GM12878 (cell line): ENCODE data around the gene KIAA1671. TPM values are rescaled to one million over a fixed set of nuclear protein-coding genes. Genes with fewer than 3 reads are reported as not detected.

Experiments
- ATAC-seq: fragments of 200-7000 bp; cut with Tn5 transposase; 3 replicates; pipeline ENCODE4 v1.9.1; 2020; ENCODE audit warnings: mild to moderate bottlenecking, moderate library complexity
- BruUV-seq: library from RNA; stranded (reverse); fragments of 400-500 nt; replicated peaks from 2 replicates; lab custom pipeline; 2021; lab: Mats Ljungman, UMichigan
- CTCF ChIA-PET: fragments of 300-600 bp; sonication (Branson Sonifier 250); formaldehyde crosslinking; extraction: SDS; loops from one replicate; lab custom pipeline; 2021; ENCODE audit warnings: inconsistent platforms; lab: Yijun Ruan, JAX
- POLR2A ChIA-PET: fragments of 350-600 bp; formaldehyde crosslinking; extraction: SDS; loops from one replicate; lab custom pipeline; 2021; ENCODE audit warnings: inconsistent platforms; lab: Charles Lee
- RAD21 ChIA-PET: fragments of 300-600 bp; sonication (Branson Sonifier 250); formaldehyde crosslinking; loops from one replicate; lab custom pipeline; 2023; ENCODE audit warnings: antibody characterized with exemption; ENCODE audit not compliant: unreplicated experiment; lab: Charles Lee
- SMC1A ChIA-PET: fragments of 300-600 bp; sonication (Branson Sonifier 250); formaldehyde crosslinking; loops from one replicate; lab custom pipeline; 2023; ENCODE audit not compliant: unreplicated experiment, uncharacterized antibody; lab: Charles Lee
- DNase-seq: peaks from one replicate; pipeline ENCODE4 v3.0.0-alpha.2; 2011; ENCODE audit warnings: low read depth, low spot score
- FAIRE-seq: peaks from 3 replicates; lab custom pipeline; 2011; peaks lifted over from hg19 to GRCh38; lab: Jason Lieb, UNC
- H2AFZ ChIP-seq: 2 replicates; pipeline ENCODE4 v1.6.0; 2011; ENCODE audit warnings: low read depth, low read length, control low read depth; ENCODE audit not compliant: control insufficient read depth
- H3K27ac ChIP-seq: 2 replicates; pipeline ENCODE4 v1.5.1; 2011; ENCODE audit warnings: control low read depth; ENCODE audit not compliant: control insufficient read depth, insufficient read depth
- H3K27me3 ChIP-seq, 2 experiments: replicated peaks in 1 of 2; 2 replicates each; pipeline versions ENCODE4 v1.6.0 to v1.6.1; 2011; ENCODE audit warnings: low read length in 1 of 2; ENCODE audit not compliant: control insufficient read depth in 2 of 2, insufficient read depth in 2 of 2
- H3K36me3 ChIP-seq, 2 experiments: 2 replicates each; pipeline ENCODE4 v1.5.1; 2011; ENCODE audit warnings: low read length in 1 of 2; ENCODE audit not compliant: control insufficient read depth in 2 of 2, insufficient read depth in 2 of 2
- H3K4me1 ChIP-seq: 2 replicates; pipeline ENCODE4 v1.6.1; 2011; ENCODE audit warnings: mild to moderate bottlenecking, low read length, moderate library complexity, mixed read lengths; ENCODE audit not compliant: control insufficient read depth, insufficient read depth
- H3K4me2 ChIP-seq: 2 replicates; pipeline ENCODE4 v1.6.0; 2011; ENCODE audit warnings: control low read depth; ENCODE audit not compliant: control insufficient read depth, insufficient read depth
- H3K4me3 ChIP-seq: fragments of 200-600 bp; sonication (generic); 2 replicates; pipeline ENCODE4 v1.5.1; 2016
- H3K79me2 ChIP-seq: 2 replicates; pipeline ENCODE4 v1.6.0; 2011; ENCODE audit warnings: low read length; ENCODE audit not compliant: control insufficient read depth, insufficient read depth
- H3K9ac ChIP-seq: 2 replicates; pipeline ENCODE4 v1.8.0; 2011; ENCODE audit warnings: low read length, control low read depth, mixed read lengths; ENCODE audit not compliant: control insufficient read depth, insufficient read depth
- H3K9me3 ChIP-seq: replicated peaks from 3 replicates; pipeline ENCODE4 v1.5.1; 2011; ENCODE audit warnings: mild to moderate bottlenecking, low read length; ENCODE audit not compliant: control insufficient read depth, insufficient read depth
- H4K20me1 ChIP-seq: 2 replicates; pipeline ENCODE4 v1.6.0; 2011; ENCODE audit not compliant: control insufficient read depth, insufficient read depth
- ASH2L ChIP-seq: fragments of 300-600, 200-600 bp; sonication (generic); IDR thresholded peaks from 2 replicates; pipeline ENCODE4 v1.6.1; 2017; ENCODE audit warnings: low read depth, mild to moderate bottlenecking, borderline replicate concordance
- BHLHE40 ChIP-seq, 2 experiments: fragments of 450-650 bp in 1 of 2; IDR thresholded peaks; 2 replicates each; pipeline ENCODE4 v1.6.1; 2011 to 2017; ENCODE audit warnings: low read depth in 2 of 2, borderline replicate concordance in 1 of 2, improper control_type of control experiment in 1 of 2, low read length in 1 of 2, mild to moderate bottlenecking in 1 of 2
- CREM ChIP-seq: IDR thresholded peaks from 2 replicates; pipeline ENCODE4 v1.6.1; 2014; ENCODE audit warnings: antibody characterized with exemption, low read depth
- ESRRA ChIP-seq: IDR thresholded peaks from 2 replicates; pipeline ENCODE4 v1.6.1; 2012; ENCODE audit warnings: mild to moderate bottlenecking, low read length, improper control_type of control experiment
- HDAC6 ChIP-seq: fragments of 200-600 bp; sonication (generic); IDR thresholded peaks from one replicate; pipeline ENCODE4 v1.8.0; 2017; ENCODE audit warnings: antibody characterized with exemption; ENCODE audit not compliant: unreplicated experiment
- KAT2A ChIP-seq: conservative IDR thresholded peaks from 2 replicates; pipeline ENCODE4 v1.6.1; 2011; ENCODE audit warnings: low read depth, low read length; ENCODE audit not compliant: control insufficient read depth
- KLF5 ChIP-seq: fragments of 450-650 bp; IDR thresholded peaks from 2 replicates; pipeline ENCODE4 v1.6.1; 2014; ENCODE audit warnings: mild to moderate bottlenecking; ENCODE audit not compliant: partially characterized antibody
- NFYA ChIP-seq: IDR thresholded peaks from 2 replicates; pipeline ENCODE4 v1.6.1; 2011; ENCODE audit warnings: low read depth, mild to moderate bottlenecking, low read length, improper control_type of control experiment, borderline replicate concordance
- NR2C2 ChIP-seq: IDR thresholded peaks from 2 replicates; pipeline ENCODE4 v1.6.1; 2011; ENCODE audit warnings: borderline replicate concordance, low read depth; ENCODE audit not compliant: control insufficient read depth, insufficient read length
- PAX5 ChIP-seq: IDR thresholded peaks from 2 replicates; pipeline ENCODE4 v1.6.1; 2011; ENCODE audit warnings: low read depth, low read length, borderline replicate concordance
- POU2F2 ChIP-seq: IDR thresholded peaks from 3 replicates; pipeline ENCODE4 v1.6.1; 2011; ENCODE audit warnings: low read depth, mild to moderate bottlenecking, low read length, borderline replicate concordance
- RAD21 ChIP-seq: IDR thresholded peaks from 2 replicates; pipeline ENCODE4 v1.6.1; 2011; ENCODE audit warnings: mild to moderate bottlenecking, low read depth, low read length, moderate library complexity; ENCODE audit not compliant: insufficient read depth
- RAD51 ChIP-seq: fragments of 450-650 bp; IDR thresholded peaks from 2 replicates; pipeline ENCODE4 v1.6.1; 2016; ENCODE audit warnings: moderate library complexity, mild to moderate bottlenecking, inconsistent platforms
- SRF ChIP-seq, 2 experiments: IDR thresholded peaks; 2 replicates each; pipeline ENCODE4 v1.6.1; 2011; ENCODE audit warnings: low read depth in 2 of 2, low read length in 2 of 2, mild to moderate bottlenecking in 1 of 2, moderate library complexity in 1 of 2
- ZNF24 ChIP-seq: fragments of 450-650 bp; IDR thresholded peaks from 2 replicates; pipeline ENCODE4 v1.6.1; 2017; ENCODE audit warnings: antibody characterized with exemption, mild to moderate bottlenecking
- WGBS: methylation state at CpG from one replicate; pipeline ENCODE4 v1.1.6; 2016; ENCODE audit warnings: low lambda C conversion rate; ENCODE audit not compliant: insufficient replicate concordance, insufficient coverage; ENCODE audit errors: missing lambda C conversion rate; 5-methylcytosine and 5-hydroxymethylcytosine counted together
- in situ Hi-C: fragments of 300-500 bp; cut with MboI; formaldehyde crosslinking; loops from 9 replicates; pipeline ENCODE4 v1.14.3; 2018; ENCODE audit warnings: mixed read lengths
- intact Hi-C: fragments of 100-400 bp; cut with micrococcal nuclease; formaldehyde crosslinking; loops from one replicate; pipeline ENCODE4 v1.14.2; 2022; ENCODE audit not compliant: unreplicated experiment
- polyA plus RNA-seq, 11 experiments: library from polyadenylated mRNA; depleted of rRNA in 4 of 11; unstranded in 6 of 11; stranded (reverse) in 5 of 11; fragments of >200 nt; fragmentation: Nextera tagmentation in 4 of 11; fragmentation: Illumina TruSeq in 1 of 11; extraction: Ambion mirVana in 4 of 11; extraction: Trizol in 1 of 11; gene quantifications; 1 replicate in 1 of 11; 2 replicates in 10 of 11; pipeline versions ENCODE4 v1.2.1 to v1.2.3, GENCODE V29; 2011 to 2016; ENCODE audit warnings: inconsistent platforms in 2 of 11, missing spikeins in 2 of 11, low read depth in 1 of 11
- total RNA-seq, 4 experiments: library from RNA; depleted of rRNA in 3 of 4; stranded (reverse); fragments of >200 nt in 3 of 4; fragmentation: Illumina TruSeq in 1 of 4; extraction: Trizol in 1 of 4; gene quantifications; 2 replicates each; pipeline versions ENCODE4 v1.2.1 to v1.2.3, GENCODE V29; 2013 to 2021
- TF ChIP-seq, protein P1 (sequence below): IDR thresholded peaks from 2 replicates; pipeline ENCODE4 v1.6.1; 2011; ENCODE audit warnings: low read depth, mild to moderate bottlenecking, low read length, moderate library complexity, borderline replicate concordance; ENCODE audit errors: extremely low read depth

Gene KIAA1671
- total and polyA plus RNA-seq, 10 of the 15 experiments (the other 5 are each of a cell fraction or from before 2014, with no cell fraction given), result 0.05 to 2.7 (median 0.33) TPM

DNA sequence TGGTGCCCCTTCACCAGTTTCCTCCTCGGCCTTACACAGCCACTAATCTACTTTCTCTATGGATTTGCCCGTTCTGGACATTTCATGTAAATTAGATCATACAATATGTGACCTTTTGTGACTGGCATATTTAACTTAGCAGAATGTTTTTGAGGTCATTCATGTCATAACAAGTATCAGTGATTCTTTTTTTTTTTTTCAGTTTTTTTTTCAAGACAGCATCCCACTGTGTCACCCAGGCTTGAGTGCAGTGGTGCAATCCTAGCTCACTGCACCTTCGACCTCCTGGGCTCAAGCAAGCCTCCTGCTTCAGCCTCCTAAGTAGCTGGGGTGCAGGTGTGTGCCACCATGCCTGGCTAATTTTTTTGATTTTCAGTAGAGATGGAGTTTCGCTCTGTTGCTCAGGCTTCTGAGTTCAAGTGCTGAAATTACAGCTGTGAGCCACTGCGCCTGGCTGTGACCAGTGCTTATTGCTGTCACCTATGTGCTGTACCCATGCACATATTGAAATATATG, 22.7 kb downstream of the KIAA1671 start:
- no peak overlapping the region for H2AFZ ChIP-seq
- no peaks in the 10 kb centered on the region for H3K9me3 ChIP-seq
- intact Hi-C loops (no loop called here), in situ Hi-C loops (no loop called here)
- no peak for DNase-seq
- no peaks in the 10 kb centered on the region for H4K20me1 ChIP-seq
- 9% methylated on average over 5 of the region's 5 CpGs for WGBS
- no peaks in the 10 kb centered on the region for H3K79me2 ChIP-seq
- H3K4me2 ChIP-seq, result no peak overlapping the region
- no peak overlapping the region for H3K4me3 ChIP-seq
- no peaks in the 10 kb centered on the region for H3K36me3 ChIP-seq
- H3K4me1 ChIP-seq, result no peaks in the 10 kb centered on the region
- SMC1A ChIA-PET, result no interaction called here
- no peak for ATAC-seq
- POLR2A ChIA-PET, result no interaction called here
- no peak overlapping the region for H3K9ac ChIP-seq
- no peaks in the 10 kb centered on the region for H3K27me3 ChIP-seq
- no TSS peak for BruUV-seq
- RAD21 ChIA-PET, result no interaction called here
- TF ChIP-seq BHLHE40 (IDR thresholded peaks at IDR 0.05; ENCODE audit: borderline replicate concordance in 1 of 2, low read depth in 2 of 2, low read length in 1 of 2) (no peak), RAD21 (no peak), ESRRA (no peak), SRF (IDR thresholded peaks at IDR 0.05; ENCODE audit: low read depth in 2 of 2, low read length in 2 of 2) (no peak), NR2C2 (no peak), ASH2L (no peak), NFYA (no peak), KLF5 (no peak), PAX5 (no peak), KAT2A (no peak), POU2F2 (no peak), CREM (no peak), ZNF24 (no peak), HDAC6 (no peak), RAD51 (no peak)
- TF ChIP-seq, protein P1, sequence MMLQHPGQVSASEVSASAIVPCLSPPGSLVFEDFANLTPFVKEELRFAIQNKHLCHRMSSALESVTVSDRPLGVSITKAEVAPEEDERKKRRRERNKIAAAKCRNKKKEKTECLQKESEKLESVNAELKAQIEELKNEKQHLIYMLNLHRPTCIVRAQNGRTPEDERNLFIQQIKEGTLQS, result no peak
- no peak for FAIRE-seq
- CTCF ChIA-PET, result interaction anchor here (0.8 kb wide), 1 partner anchor 74 kb away, joined by 3 read pairs; no protein-coding TSS in a partner anchor
- H3K27ac ChIP-seq, result no peak overlapping the region
